GM21360 (cell line): Measurements from ENCODE around the gene MOB3A.
A peak's percentile ranks its signal among the peaks of the same experiment; 100 is the strongest.

ENCODE experiments used
- ATAC-seq: cut with Tn5 transposase; IDR thresholded peaks from one replicate; pipeline ENCODE4 v1.9.1; 2021; ENCODE audit warnings: mild to moderate bottlenecking, moderate library complexity; ENCODE audit not compliant: unreplicated experiment

MOB3A gene

DNA sequence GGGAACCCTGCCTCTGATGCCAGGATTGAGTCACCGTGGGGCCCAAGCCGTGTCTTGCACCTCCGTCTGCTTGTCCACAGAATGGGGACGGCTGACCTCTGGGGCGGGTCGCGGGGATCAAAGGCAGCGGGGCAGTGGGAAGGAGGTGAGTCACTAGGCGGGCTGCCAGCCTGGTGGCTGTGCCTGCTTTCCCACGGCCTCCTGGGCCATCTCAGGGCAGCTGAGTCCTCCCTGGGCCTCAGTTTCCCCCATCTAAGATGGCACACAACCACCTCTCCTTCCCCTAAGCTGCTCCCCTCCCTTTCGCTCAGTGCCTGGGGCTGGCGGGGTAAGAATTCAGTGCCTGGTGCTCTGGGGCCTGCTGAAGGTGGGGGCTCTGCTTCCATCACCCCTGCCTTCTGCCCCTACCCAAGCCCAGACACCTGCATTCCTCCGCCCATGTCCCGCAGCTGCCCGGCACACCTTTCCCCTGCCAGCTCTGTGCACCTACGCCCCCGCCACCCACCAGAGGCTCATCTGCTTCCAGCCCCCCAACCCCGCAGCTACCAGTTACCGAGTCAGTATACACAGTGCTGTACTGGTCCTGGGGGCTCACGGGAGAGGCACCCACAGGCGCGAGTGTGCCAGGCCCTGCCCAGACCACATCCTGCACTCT is 48.5 kb downstream of the MOB3A start:
- no peak for ATAC-seq

DNA sequence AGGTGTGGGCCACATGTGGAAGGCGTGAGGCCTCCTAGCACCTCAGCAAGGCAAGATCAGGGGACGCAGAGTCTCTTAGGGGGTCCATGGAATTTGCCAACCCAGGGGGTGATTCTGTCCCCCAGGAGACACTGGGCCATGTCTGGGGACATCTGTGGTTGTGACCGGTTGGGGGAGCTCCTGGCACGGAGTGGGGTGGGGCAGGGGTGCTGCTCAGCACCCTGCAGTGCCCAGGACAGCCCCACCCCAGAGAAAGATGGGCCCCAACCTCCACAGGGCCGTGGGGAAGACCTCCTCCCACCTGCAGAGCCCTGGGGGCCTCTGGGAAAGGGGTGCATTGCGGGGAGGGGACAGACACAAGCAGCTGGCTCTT is 49.1 kb downstream of the MOB3A start:
- no peak for ATAC-seq

DNA sequence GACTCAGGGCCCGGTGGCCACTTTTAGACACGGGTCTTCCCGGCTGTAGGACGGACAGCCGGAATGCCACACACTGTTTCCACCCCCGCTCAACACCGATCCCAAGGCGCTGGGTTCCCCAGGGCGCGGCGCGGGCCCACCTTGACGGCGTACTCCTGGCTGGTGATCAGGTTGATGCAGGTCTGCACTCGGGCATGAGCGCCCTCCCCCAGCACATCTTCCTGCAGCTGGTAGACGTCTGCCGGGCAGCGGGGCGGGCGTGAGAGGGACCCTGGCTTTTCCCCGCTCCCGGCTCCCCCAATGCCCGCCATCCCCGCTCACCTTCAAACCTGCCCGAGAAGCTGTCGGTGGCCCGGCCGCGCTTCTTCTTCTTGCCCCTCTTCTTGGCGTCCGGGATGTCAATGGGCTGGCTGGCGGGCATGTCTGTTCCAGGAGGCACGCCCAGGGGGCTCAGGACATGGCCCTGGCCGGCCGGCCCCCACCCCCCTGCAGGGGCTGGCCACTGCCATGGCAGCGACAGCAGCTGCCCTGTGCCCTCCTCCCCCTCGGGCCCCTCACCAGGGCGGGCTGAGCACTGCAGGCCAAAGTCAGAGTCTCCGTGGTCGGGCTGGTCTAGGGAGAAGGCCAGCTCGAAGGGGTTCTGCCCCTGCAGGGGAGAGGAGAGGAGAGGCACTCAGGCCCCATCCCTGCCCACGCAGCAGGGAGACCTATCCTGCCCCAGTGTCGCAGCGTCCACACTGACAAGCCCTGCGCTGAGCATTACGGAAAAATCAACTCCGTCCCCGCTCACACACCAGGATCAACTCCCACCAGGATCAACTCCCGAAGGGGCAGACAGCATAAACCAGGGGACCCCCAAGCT is 49.8 kb downstream of the MOB3A start:
- ATAC-seq = no peak

DNA sequence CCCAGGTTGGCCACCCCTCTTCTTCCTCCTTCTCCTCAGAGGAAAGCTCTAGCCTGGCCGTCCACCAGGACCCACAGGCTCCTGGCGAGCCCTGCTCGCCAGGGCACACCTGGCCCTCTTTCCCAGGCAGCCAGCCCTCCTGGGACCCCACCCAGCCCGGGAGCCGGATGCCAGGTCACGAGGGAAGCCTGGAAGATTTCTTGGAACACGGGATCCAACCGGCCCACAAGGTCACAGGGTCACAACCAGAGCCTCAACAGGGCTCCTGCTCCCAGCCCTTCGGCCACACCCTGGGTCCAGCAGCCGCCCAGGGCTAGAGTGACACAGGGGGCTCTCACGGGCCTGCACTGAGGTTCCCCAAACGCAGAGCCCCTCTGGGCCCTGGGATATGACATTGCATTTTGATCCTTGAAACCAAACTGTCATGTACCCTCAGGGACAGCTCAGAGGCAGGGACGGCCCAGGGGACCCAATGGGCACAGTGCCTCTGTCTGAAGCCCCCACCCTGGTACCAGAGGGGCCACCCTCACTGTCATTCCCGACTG is 50.6 kb downstream of the MOB3A start:
- ATAC-seq = no peak

DNA sequence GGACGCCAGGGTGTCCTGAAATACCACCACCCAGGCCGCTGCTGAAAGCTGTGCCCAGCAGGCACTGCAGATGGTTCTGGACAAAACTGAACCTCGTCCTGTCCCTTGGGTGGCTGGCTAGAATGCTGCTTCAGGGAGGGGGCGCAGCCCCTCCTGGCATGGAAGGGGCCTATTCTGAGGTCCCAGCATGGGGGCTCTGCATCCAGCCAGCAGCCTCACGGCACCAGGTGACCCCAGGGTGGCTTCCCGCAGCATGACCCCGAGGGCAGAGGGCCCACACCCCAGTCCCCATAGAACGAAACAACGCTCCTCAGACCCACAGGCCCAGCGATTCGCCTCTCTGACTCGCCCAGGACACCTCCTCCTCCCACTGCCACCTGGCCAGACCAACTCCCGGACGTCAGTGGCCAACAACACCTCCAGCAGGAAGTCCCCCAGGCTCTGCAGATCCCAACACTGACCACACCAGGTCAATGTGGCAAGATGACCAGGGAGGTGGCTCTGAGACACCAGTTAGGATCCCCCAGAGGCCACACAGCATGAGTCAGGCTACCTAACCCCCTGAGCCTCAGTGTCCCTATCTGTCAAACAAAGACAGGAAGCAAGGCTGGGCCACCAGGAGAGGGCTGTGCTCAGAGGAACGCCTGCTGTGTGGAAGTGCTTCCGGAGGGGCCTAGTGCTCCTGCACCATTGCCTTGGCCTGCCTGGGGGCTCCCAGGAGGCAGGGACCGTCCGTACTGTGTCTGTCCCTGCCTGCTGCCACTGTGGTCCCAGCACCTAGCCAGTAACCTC is 51.2 kb downstream of the MOB3A start:
- no peak for ATAC-seq

DNA sequence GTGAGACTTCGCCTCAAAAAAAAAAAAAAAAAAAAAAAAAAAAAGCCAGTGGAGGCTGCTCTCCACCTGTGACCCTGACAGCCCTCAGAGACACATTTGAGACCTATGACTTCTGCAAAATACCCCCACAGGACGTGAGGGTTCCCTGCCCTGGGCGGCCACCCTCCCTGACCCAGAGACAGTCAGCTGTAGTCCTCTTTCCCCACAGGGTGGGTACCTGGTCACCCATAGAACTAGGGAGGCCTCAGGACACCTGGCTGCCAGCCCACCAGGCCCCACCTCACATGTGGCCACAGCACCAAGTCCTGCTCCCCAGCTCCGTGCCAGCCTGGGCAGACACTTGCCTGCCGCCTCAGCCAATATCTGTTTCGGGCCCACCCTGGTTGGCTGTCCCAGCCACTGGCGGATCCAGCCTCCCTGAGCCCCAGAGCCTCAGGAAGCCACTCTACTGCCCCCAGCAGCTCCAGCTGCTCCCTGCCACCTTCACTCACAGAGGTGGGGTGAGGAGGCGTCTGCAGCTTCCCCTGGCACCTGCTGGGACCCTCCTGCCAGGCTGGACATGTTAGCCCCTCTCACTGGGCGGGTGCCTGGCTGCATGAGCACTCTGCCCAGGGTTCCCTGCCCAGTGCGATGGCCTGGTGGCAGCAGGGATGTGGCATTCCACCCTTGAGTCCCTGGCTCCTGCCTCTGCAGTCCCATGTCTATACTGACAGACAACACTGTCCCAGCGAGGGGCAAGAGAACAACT is 52.0 kb downstream of the MOB3A start:
- no peak for ATAC-seq

DNA sequence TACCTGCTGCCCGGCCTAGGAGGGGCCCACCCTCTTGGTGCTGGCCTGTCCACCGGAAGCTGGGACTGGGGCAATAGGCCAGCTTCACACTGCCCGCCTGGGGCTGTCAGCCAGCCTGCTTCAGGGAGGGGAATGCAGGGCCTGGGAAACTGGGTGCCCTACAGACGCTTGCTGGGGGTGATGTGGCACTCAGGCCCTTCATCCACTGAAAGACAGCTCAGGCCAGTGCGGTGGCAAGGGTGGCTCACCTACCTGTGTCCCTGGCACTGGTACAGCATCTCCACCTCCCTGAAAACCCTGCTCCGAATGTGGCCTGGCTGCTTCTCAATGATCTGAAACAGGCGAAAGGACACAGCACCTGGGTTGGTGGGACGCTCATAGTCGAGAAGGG is 52.9 kb downstream of the MOB3A start:
- ATAC-seq = no peak

DNA sequence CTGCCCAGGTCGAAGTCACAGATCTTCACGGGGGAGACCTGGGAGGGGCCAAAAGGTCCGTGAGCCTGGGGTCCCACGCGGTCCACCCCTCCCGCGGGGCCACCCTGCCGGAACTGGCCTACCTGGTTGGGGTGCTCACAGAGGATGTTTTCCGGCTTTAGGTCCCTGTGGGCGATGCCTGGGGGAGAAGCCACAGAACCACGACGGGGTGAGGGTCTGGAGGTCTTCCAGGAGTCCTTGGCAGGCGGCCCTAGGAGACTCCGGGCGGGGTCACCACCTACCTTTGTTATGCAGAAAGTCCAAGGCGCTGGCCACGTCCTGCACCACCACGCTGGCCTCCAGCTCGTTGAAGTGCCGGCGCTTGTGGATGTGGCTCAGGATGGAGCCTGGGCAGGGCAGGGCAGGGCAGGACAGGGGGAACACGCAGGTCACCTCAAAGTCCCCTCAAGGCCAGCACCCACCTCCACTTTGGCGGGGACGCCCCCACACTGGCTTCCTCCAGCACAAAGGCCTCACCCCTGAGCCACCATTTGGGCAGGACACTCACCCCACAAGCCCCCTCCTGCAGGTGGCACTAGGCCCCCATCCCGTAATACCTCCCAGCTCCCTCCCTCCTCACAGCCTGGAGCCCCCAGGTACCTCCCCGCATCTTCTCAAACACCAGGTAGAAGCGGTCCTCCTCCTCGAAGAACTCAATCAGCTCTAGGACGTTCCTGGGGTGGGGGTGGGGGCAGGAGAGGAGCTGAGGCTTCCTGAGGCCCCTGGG is 53.5 kb downstream of the MOB3A start:
- no peak for ATAC-seq

DNA sequence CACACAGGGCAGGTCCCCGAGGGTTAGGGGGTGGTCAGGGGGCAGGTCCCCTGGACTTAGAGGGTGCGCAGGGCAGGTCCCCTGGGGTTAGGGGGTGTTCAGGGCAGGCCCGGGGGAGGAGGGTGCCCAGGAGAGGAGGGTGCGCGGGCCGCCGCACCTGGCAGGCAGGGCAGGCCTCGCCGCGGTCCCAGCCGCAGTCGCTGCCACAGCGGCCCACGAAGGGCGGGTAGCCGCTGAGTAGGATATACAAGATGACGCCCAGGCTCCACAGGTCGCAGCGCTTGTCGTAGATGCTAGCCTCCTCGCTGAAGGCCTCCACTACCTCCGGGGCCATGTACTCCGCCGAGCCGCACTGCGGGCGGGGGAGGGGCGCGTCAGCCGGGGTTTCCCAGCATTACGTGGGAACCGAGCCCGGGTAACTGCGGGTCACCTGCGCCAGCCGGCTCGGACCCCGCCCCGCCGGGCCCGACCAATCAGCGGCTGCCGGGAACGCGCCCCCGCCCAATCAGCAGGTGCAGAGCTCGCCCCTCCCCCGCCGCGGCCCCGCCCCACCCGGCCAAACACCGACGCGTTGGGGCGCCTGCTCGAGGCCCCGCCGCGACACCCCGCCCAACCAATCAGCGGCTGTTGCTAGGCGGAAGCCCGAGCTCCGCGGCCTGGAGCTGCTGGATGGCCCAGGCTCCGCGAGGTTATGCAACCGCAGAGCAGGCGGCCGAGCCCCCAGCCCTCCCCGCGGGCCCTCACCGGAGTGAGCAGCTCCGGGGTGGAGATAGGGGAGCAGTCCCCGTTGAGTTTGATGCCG is 54.2 kb downstream of the MOB3A start:
- ATAC-seq = peak; percentile 43

DNA sequence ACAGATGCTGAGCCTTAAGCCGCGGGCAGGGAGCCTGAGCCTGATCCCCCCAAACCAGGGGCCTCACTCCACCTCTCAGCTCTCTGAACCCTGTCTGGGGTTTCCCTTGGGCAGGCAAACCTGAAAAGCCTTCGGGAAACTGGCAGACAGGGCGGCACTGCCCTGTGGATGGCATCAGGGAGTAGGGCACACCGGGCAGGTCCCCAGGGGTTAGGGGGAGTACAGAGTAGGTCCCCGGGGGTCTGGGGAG is 54.8 kb downstream of the MOB3A start:
- ATAC-seq = no peak

DNA sequence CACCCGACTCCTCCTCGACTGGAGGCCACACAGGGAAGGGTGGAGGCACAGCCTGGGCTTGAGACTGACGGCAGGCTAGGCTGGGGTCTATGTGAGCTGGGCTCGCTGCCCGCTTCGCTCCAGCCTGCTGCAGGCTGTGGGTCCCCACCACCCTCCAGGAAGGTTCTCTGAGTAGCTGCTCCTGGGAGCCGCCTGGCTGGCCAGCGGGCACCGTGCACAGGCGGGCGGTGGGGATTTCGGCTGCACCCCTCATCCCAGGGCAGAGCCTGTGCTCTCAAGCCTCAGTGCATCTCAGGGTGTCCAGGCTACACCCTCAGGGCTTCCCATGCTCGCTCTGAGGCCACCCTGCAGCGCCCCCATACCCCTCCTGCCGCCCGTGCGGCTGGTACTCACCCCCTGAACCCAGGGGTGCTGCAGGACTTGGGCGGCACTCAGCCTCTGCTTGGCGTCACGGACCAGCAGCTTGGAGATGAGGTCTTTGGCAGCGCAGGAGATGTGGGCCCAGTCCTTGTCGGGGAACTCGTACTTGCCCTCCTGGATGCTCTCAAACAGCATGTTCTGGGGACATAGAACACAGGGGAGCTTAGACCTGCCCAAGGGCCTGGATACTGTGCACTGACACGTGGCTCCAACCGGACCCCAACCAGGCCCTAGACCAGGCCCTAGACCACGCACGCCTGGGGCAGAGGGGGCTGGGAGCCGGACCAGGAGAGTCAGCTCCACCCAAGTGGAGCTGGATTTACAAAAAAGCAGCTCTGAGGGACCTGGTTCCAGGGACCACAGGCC is 55.3 kb downstream of the MOB3A start:
- ATAC-seq = no peak

DNA sequence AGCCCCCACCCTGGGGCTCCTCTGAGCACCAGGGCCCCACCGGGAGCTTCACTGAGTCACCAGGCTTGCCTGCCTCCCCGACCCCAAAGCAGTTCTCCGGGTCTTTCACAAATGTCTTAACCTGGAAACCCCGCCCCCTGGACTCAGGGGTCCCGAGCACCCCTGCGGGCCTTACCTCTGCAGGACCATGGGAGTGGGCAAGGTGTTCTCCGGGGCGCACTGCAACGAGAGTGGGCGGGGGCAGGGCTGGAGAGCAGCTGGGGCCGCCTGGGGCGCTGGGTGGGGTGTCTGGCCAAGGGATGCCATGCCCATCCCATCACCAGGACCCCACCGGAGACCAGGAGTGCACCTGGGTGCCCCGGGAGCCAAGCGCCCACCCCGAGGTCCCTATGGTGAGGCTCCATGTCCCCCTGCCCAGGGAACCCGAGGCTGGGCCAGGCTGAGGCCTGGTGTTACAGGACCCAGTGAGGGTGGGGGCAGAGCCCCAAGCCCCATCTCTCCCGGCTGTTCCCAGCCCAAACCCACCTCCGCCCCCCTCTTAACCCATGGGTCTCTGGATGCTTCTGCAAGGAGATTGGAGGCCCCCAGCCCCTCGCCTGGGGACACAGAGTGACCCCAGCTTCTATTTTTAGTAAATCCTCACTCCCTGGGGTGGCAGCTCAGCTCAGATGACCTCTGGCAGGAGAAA is 56.0 kb downstream of the MOB3A start:
- ATAC-seq = no peak

DNA sequence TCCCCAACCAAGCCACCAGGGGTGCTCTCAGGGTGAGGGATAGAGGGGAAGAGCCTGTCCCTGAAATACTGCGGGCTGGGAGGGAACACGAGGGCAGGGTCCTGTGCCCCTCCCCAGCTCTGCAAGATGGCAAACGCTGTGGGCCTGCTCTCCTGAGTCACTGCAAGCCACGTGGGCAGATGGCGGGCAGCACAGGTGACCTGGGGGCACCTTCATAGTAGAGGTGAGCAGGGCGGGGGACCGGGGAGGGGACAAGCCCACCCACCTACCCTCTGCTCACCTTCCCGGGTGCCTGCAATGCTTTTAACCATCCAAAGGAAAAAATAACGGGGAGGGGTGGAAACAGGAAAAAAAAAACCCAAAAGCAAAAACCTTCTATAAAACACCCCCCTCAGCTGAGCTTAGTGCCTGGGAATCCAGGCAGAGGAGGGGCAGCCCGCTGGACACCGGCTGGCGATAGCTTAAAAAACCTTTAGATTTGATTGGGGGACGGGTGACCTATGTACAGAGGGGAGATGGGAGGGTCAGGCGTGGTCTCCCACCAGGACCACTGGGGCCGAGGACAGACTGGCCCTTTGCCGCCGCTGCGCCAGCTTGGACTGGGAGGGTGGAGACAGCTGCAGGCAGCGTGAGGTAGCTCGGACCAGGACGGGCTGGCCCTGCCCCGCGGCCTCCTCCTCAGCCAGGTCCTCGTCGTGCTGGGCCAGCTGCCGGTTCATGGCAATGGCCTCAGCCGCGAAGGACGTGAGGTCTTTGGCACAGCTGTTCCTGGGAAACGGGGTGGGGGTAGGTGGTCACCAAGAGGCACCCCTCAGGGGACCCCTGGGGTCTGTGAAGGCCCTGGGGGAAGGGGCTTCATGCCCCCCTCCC is 56.8 kb downstream of the MOB3A start:
- no peak for ATAC-seq

DNA sequence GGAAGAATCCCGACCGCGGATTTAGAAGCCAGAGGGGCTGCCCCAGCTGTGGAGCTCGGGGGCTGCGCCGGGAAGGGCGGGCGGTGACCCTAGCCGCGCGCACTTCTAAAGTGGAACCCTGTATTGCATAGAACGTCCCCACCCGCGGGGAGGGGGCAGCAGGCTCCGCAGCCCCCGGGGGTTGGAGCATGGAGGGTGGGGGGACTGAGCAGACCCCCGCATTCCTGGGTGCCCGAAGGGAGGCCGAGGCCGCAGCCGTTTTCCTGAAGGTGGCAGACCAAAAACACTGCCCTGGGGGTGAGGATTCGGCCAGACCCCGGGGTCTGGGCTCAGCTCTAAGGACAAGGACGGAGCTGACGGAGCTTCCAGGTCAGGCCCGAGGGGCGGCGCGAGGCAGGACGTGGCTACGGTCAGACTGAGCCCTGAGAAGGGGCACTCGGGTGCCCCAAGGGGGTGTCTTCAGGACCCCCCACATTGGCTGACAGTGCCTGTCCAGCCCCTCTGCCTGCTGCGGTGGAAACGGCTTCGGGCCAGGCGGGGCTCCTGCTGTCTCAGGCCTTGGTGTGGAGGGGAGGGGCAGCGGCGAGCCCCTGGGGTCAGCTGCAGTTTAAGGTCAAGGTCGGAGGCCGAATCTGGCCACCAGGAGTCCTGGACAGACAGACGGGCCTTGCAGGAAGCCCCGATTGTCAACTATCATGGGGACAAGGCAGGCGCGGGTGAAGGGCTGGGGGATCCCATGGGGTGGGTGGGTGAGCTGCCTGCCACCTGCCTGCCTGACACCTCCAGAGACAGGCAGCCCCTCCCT is 57.6 kb downstream of the MOB3A start:
- ATAC-seq = no peak

DNA sequence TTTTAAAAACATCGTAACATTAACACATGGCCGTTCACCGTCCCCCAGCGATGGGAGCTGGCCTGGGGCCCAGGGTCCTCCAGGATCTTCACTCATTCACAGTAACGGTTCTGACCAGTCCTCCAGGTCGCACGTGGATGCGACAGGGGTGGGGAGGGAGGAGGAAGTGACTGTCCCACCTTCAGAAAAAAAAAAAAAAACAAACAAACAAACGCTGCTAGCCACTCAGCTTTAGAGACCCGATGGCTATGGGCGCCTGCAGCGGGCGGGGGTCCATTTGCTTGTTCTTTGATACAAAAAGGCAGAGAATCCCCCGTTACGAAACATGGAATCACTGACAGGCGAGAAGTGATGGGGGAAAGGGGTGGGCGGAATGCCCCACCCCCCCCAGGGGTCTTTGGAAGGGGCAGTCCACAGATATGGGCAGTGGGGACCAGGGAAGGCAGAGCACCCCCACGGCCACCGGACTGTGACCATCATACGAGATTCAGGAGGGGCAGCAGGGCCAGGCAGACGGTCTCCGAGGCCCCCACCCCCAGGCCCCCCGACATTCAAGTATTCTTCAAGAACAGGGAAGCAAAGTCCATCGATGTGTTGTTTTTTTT is 58.4 kb downstream of the MOB3A start:
- no peak for ATAC-seq

DNA sequence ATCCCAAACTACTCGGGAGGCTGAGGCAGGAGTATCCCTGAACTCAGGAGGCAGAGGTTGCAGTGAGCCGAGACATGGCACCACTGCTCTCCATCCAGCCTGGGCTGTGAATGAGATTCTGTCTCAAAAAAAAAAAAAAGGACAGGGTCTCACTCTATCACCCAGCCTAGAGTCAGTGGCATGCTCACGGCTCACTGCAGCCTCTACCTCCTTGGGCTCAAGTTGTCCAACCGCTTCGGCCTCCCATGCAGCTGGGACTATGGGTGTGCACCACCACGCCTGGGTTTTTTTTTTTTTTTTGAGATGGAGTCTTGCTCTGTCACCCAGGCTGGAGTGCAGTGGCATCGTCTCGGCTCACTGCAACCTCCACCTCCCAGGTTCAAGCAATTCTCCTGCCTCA is 59.7 kb downstream of the MOB3A start:
- no peak for ATAC-seq
